ENCODE measurements around the gene PTPRC. TPM values are rescaled to one million over a fixed set of nuclear protein-coding genes. Genes with fewer than 3 reads are reported as not detected.

Gene PTPRC
- total RNA-seq, 1 experiment from 2014 or later = 0.11 TPM

DNA sequence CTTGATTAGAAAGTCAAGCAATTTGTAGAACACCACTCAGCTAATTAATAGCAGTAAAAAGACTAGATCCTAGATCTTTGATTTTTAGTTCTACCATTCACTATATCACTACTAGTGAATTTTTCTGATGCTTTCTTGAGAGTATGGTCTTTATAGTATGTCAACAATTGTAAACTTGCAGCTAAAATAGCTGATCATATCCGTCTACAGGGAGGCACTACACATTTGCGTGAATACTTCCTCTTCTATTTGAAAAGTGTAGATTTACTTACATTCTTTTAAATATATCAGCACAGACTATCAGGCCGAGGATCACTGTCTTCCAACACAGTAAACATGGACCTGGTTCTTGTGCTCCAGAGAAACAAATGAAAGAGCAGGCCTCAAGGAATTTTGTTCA, 18.6 kb upstream of the PTPRC start:
- ChIA-PET CTCF (no interaction called here), POLR2A (ENCODE audit: unreplicated experiment) (no interaction called here)
- Histone ChIP-seq H4K20me1 (ENCODE audit: low read length) (no peaks in the 10 kb centered on the region), H3K4me2 (ENCODE audit: low read length) (no peak overlapping the region), H3K9me3 (ENCODE audit: low read length) (no peaks in the 10 kb centered on the region), H3K9me2 (replicated peaks; ENCODE audit: low read length) (no peaks in the 10 kb centered on the region), H2AFZ (ENCODE audit: low read length) (no peak overlapping the region), H3K4me3 (ENCODE audit: low read length) (no peak overlapping the region), H3K79me2 (ENCODE audit: low read length) (no peaks in the 10 kb centered on the region), H3F3A (ENCODE audit: low read length, unreplicated experiment) (no peaks in the 10 kb centered on the region), H3K27ac (ENCODE audit: low read length) (no peak overlapping the region), H3K9ac (ENCODE audit: low read length) (no peak overlapping the region), H3K27me3 (ENCODE audit: low read length) (no peaks in the 10 kb centered on the region), H3K4me1 (ENCODE audit: insufficient read depth, low read length) (0 out of 2 replicates have a peak, but pooled peaks cover 3% of the 10 kb centered on the region), H3K36me3 (ENCODE audit: low read depth, low read length) (no peaks in the 10 kb centered on the region)
- DNase-seq (no peak), ATAC-seq (no peak)
- intact Hi-C loops (cut with micrococcal nuclease) = no loop called here
- TF ChIP-seq EZH2phosphoT487 (IDR thresholded peaks at IDR 0.05; ENCODE audit: borderline replicate concordance, low read length) (no peak), EZH2 (IDR thresholded peaks at IDR 0.05; ENCODE audit: low read length, unreplicated experiment) (no peak)
- TF ChIP-seq, protein P1, sequence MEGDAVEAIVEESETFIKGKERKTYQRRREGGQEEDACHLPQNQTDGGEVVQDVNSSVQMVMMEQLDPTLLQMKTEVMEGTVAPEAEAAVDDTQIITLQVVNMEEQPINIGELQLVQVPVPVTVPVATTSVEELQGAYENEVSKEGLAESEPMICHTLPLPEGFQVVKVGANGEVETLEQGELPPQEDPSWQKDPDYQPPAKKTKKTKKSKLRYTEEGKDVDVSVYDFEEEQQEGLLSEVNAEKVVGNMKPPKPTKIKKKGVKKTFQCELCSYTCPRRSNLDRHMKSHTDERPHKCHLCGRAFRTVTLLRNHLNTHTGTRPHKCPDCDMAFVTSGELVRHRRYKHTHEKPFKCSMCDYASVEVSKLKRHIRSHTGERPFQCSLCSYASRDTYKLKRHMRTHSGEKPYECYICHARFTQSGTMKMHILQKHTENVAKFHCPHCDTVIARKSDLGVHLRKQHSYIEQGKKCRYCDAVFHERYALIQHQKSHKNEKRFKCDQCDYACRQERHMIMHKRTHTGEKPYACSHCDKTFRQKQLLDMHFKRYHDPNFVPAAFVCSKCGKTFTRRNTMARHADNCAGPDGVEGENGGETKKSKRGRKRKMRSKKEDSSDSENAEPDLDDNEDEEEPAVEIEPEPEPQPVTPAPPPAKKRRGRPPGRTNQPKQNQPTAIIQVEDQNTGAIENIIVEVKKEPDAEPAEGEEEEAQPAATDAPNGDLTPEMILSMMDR (conservative IDR thresholded peaks at IDR 0.05; ENCODE audit: low read depth, low read length) = no peak
- no TSS peak for BruUV-seq (replicated peaks)

- POLR2A ChIA-PET (ENCODE audit: unreplicated experiment) = no interaction called here
- BruUV-seq (replicated peaks) = no TSS peak
- intact Hi-C loops (cut with micrococcal nuclease) = no loop called here
Observed at GRCh38 chr1:198620951-198621824, 17.7 kb upstream of the PTPRC start.

More at GRCh38 chr1:198620951-198621824, 17.7 kb upstream of the PTPRC start:
- Histone ChIP-seq H2AFZ (ENCODE audit: low read length) (no peak overlapping the region), H3K36me3 (ENCODE audit: low read depth, low read length) (no peaks in the 10 kb centered on the region), H3K4me2 (ENCODE audit: low read length) (no peak overlapping the region), H3K27ac (ENCODE audit: low read length) (no peak overlapping the region), H3K27me3 (ENCODE audit: low read length) (no peaks in the 10 kb centered on the region), H3K9ac (ENCODE audit: low read length) (no peak overlapping the region), H3K4me1 (ENCODE audit: insufficient read depth, low read length) (0 out of 2 replicates have a peak, but pooled peaks cover 3% of the 10 kb centered on the region), H3K9me3 (ENCODE audit: low read length) (no peaks in the 10 kb centered on the region), H3K79me2 (ENCODE audit: low read length) (no peaks in the 10 kb centered on the region), H4K20me1 (ENCODE audit: low read length) (no peaks in the 10 kb centered on the region), H3F3A (ENCODE audit: low read length, unreplicated experiment) (no peaks in the 10 kb centered on the region), H3K4me3 (ENCODE audit: low read length) (no peak overlapping the region), H3K9me2 (replicated peaks; ENCODE audit: low read length) (no peaks in the 10 kb centered on the region)
- DNase-seq (no peak), ATAC-seq (no peak)
- CTCF ChIA-PET = no interaction called here
- TF ChIP-seq, protein P1 (conservative IDR thresholded peaks at IDR 0.05; ENCODE audit: low read depth, low read length) = no peak
- TF ChIP-seq EZH2 (IDR thresholded peaks at IDR 0.05; ENCODE audit: low read length, unreplicated experiment) (no peak), EZH2phosphoT487 (IDR thresholded peaks at IDR 0.05; ENCODE audit: borderline replicate concordance, low read length) (no peak)
